ENCODE data around the gene PRL. TPM values are rescaled to one million over a fixed set of nuclear protein-coding genes. Genes with fewer than 3 reads are reported as not detected.
A peak's percentile ranks its signal among the peaks of the same experiment; 100 is the strongest.

Gene PRL
- total RNA-seq (2014; rRNA removed; shearing (Covaris generic)) = not detected in 2 replicates

GRCh38 chr6:22296936-22297335 lies at the start of gene PRL:
PRL (minus strand) TSS chr6:22297036; CDS start chr6:22296982, 54 bp downstream.
- H3K36me3 ChIP-seq = no peaks in the 10 kb centered on the region

GRCh38 chr6:22343864-22344263 lies 47.0 kb upstream of the PRL start:
- no peak for DNase-seq (ENCODE audit: low read depth in 1 of 2, low spot score in 2 of 2)
- Histone ChIP-seq H3K36me3 (no peaks in the 10 kb centered on the region), H3K27me3 (replicated peaks) (no peaks in the 10 kb centered on the region), H3K4me3 (no peak overlapping the region), H3K4me1 (replicated peaks) (no peaks in the 10 kb centered on the region), H3K9me3 (replicated peaks) (no peaks in the 10 kb centered on the region), H3K27ac (no peak overlapping the region)

More at GRCh38 chr6:22296936-22297335, at the start of gene PRL:
- H3K27me3 ChIP-seq (replicated peaks) = no peaks in the 10 kb centered on the region
- H3K9me3 ChIP-seq (replicated peaks) = no peaks in the 10 kb centered on the region
- no peak within 1 kb of the TSS for H3K4me3 ChIP-seq
- peaks cover 8% of the 10 kb centered on the region for H3K4me1 ChIP-seq (replicated peaks)
- no peak for DNase-seq (ENCODE audit: low read depth in 1 of 2, low spot score in 2 of 2)
- H3K27ac ChIP-seq = no peak within 1 kb of the TSS

GRCh38 chr6:22334778-22335177 lies 37.9 kb upstream of the PRL start:
- Histone ChIP-seq H3K27me3 (replicated peaks) (no peaks in the 10 kb centered on the region), H3K4me3 (no peak overlapping the region), H3K36me3 (no peaks in the 10 kb centered on the region), H3K9me3 (replicated peaks) (no peaks in the 10 kb centered on the region), H3K27ac (peak overlapping the region; percentile 58), H3K4me1 (replicated peaks) (peaks cover 31% of the 10 kb centered on the region)
- DNase-seq (ENCODE audit: low read depth in 1 of 2, low spot score in 2 of 2) = no peak

DNA sequence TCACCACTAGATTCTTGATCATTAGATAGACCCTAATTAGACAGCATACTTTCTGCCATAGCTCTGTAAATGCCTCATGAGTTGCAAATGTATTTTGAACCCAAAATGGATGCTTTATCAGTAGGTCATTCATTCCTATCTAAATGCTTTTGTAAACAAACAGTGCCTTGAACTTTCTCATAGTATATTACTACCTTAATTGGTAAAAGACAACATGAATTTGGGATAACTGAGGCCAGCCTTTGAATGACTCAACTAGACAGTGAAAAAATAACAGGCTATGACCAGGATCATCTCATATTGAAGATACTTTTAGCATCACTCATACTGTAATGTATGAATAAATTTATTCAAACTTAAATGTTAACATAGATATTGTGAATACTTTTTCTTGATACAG lies 37.0 kb upstream of the PRL start:
- peak in 1 of 2 experiments; percentile 55 for DNase-seq (ENCODE audit: low read depth in 1 of 2, low spot score in 2 of 2)
- H3K36me3 ChIP-seq = no peaks in the 10 kb centered on the region
- H3K27me3 ChIP-seq (replicated peaks) = no peaks in the 10 kb centered on the region
- H3K27ac ChIP-seq = peak overlapping the region; percentile 58
- no peak overlapping the region for H3K4me3 ChIP-seq
- H3K4me1 ChIP-seq (replicated peaks) = peaks cover 31% of the 10 kb centered on the region
- H3K9me3 ChIP-seq (replicated peaks) = no peaks in the 10 kb centered on the region

DNA sequence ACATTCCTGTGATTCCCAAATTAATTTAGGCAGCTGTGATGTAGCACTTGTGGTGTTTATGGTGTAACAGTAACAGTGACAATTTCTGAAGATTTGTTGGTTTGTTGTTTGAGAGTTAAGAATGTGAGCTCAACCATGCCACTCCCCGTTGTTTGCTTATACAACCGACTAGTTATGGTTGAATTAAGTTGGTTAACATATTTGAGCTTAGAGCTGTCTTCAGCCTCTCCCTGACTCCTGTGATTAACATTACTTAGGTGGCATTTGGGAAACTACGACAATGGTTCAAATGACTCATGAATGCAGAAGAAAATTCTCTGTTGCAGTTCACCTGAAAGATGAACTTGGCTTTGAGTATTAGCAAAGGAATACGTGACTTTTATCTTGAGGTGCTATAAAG lies 35.9 kb upstream of the PRL start:
- H3K36me3 ChIP-seq = no peaks in the 10 kb centered on the region
- H3K4me3 ChIP-seq = no peak overlapping the region
- no peaks in the 10 kb centered on the region for H3K27me3 ChIP-seq (replicated peaks)
- H3K27ac ChIP-seq = peak overlapping the region; percentile 41
- no peaks in the 10 kb centered on the region for H3K9me3 ChIP-seq (replicated peaks)
- peaks cover 42% of the 10 kb centered on the region for H3K4me1 ChIP-seq (replicated peaks)
- peak in 1 of 2 experiments; percentile 48 for DNase-seq (ENCODE audit: low read depth in 1 of 2, low spot score in 2 of 2)

GRCh38 chr6:22332216-22332615 lies 35.4 kb upstream of the PRL start:
- H3K27me3 ChIP-seq (replicated peaks) = no peaks in the 10 kb centered on the region
- no peaks in the 10 kb centered on the region for H3K36me3 ChIP-seq
- H3K9me3 ChIP-seq (replicated peaks) = no peaks in the 10 kb centered on the region
- no peak for DNase-seq (ENCODE audit: low read depth in 1 of 2, low spot score in 2 of 2)
- no peak overlapping the region for H3K4me3 ChIP-seq
- H3K27ac ChIP-seq = peak overlapping the region; percentile 20
- H3K4me1 ChIP-seq (replicated peaks) = peaks cover 47% of the 10 kb centered on the region

- no peaks in the 10 kb centered on the region for H3K9me3 ChIP-seq (replicated peaks)
Measured at GRCh38 chr6:22330941-22331340, 34.1 kb upstream of the PRL start.

DNA sequence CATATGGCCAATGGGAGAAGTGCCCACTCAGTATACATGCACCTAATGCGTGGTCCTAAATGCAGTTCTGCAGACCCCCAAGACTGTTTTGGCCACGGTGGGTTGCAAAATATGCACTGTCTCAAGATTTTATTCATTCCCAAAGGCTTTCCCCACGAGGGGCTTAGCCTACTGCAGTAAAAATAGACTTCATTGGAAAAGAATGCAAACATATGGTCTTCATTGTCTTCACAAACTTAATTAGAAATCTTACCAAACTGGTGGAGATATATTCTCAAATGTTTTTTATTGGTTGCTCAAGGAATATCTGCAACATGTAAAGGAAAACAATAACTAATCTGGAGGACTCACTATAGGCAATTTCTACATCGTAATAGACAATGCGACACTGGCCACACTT lies 31.6 kb upstream of the PRL start:
- H3K4me1 ChIP-seq (replicated peaks) = peaks cover 52% of the 10 kb centered on the region
- no peak overlapping the region for H3K4me3 ChIP-seq
- peak in 1 of 2 experiments; percentile 48 for DNase-seq (ENCODE audit: low read depth in 1 of 2, low spot score in 2 of 2)
- peak overlapping the region; percentile 48 for H3K27ac ChIP-seq
- H3K36me3 ChIP-seq = no peaks in the 10 kb centered on the region
- no peaks in the 10 kb centered on the region for H3K27me3 ChIP-seq (replicated peaks)
- no peaks in the 10 kb centered on the region for H3K9me3 ChIP-seq (replicated peaks)

More at GRCh38 chr6:22330941-22331340, 34.1 kb upstream of the PRL start:
- Histone ChIP-seq H3K27ac (no peak overlapping the region), H3K27me3 (replicated peaks) (no peaks in the 10 kb centered on the region), H3K36me3 (no peaks in the 10 kb centered on the region), H3K4me1 (replicated peaks) (peaks cover 60% of the 10 kb centered on the region), H3K4me3 (no peak overlapping the region)
- no peak for DNase-seq (ENCODE audit: low read depth in 1 of 2, low spot score in 2 of 2)

GRCh38 chr6:22327881-22328280 lies 31.0 kb upstream of the PRL start:
- Histone ChIP-seq H3K27ac (peak overlapping the region; percentile 48), H3K9me3 (replicated peaks) (no peaks in the 10 kb centered on the region), H3K36me3 (no peaks in the 10 kb centered on the region), H3K27me3 (replicated peaks) (no peaks in the 10 kb centered on the region), H3K4me3 (no peak overlapping the region), H3K4me1 (replicated peaks) (peaks cover 46% of the 10 kb centered on the region)
- peak in 1 of 2 experiments; percentile 54 for DNase-seq (ENCODE audit: low read depth in 1 of 2, low spot score in 2 of 2)

- Histone ChIP-seq H3K27me3 (replicated peaks) (no peaks in the 10 kb centered on the region), H3K27ac (peak overlapping the region; percentile 34), H3K4me1 (replicated peaks) (peaks cover 51% of the 10 kb centered on the region), H3K4me3 (no peak overlapping the region), H3K9me3 (replicated peaks) (no peaks in the 10 kb centered on the region), H3K36me3 (no peaks in the 10 kb centered on the region)
- DNase-seq (ENCODE audit: low read depth in 1 of 2, low spot score in 2 of 2) = no peak
Measured at GRCh38 chr6:22326500-22326899, 29.7 kb upstream of the PRL start.

DNA sequence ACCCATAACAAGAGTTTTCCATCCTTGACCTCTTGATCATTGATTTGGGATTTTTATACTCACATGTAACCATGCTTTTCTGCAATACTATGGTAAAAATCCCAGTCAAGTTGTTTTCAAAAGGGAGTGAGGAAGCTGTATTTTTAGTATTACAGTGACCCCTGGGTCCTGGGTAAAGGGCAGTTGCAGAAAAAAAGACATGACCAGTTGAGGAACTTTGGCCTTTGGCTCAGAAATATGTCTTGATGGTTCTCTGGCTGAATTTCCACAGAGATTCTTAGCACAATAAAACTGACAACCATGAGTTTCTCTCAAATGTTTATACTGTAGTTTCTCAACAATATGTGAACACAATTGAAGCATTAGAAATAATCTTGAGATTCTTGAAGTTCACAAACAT lies 28.6 kb upstream of the PRL start:
- DNase-seq (ENCODE audit: low read depth in 1 of 2, low spot score in 2 of 2) = no peak
- no peaks in the 10 kb centered on the region for H3K27me3 ChIP-seq (replicated peaks)
- H3K9me3 ChIP-seq (replicated peaks) = no peaks in the 10 kb centered on the region
- H3K36me3 ChIP-seq = no peaks in the 10 kb centered on the region
- no peak overlapping the region for H3K4me3 ChIP-seq
- peak overlapping the region; percentile 21; the same call in 1 of the 2 replicates for H3K27ac ChIP-seq
- H3K4me1 ChIP-seq (replicated peaks) = peaks cover 59% of the 10 kb centered on the region

DNA sequence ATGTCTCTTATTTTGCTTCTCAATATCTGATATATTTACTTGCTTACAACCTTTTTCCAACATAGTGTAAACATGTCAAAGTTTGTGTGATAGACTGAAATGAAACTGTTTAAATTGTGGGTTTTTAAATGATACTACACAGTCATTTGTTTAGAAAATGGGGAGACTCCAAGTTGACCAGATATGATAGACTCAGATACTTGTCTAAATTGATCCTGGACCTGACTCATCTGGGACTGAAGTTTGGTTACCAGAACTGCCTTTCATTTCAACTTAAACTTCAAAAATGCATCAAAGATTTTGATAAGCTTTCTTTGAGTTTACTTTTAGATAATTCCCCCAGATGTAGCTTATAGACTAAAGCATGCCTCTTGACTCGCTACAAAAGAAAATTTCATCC lies 27.0 kb upstream of the PRL start:
- Histone ChIP-seq H3K4me1 (replicated peaks) (peaks cover 70% of the 10 kb centered on the region), H3K27me3 (replicated peaks) (no peaks in the 10 kb centered on the region), H3K9me3 (replicated peaks) (no peaks in the 10 kb centered on the region), H3K36me3 (no peaks in the 10 kb centered on the region), H3K4me3 (no peak overlapping the region), H3K27ac (no peak overlapping the region)
- no peak for DNase-seq (ENCODE audit: low read depth in 1 of 2, low spot score in 2 of 2)

GRCh38 chr6:22322103-22323030 lies 25.5 kb upstream of the PRL start:
- Histone ChIP-seq H3K27me3 (replicated peaks) (no peaks in the 10 kb centered on the region), H3K4me3 (no peak overlapping the region), H3K36me3 (no peaks in the 10 kb centered on the region), H3K4me1 (replicated peaks) (peaks cover 55% of the 10 kb centered on the region), H3K27ac (peak overlapping the region; percentile 94; the same call in 1 of the 2 replicates), H3K9me3 (replicated peaks) (no peaks in the 10 kb centered on the region)
- DNase-seq (ENCODE audit: low read depth in 1 of 2, low spot score in 2 of 2) = no peak

- Histone ChIP-seq H3K27me3 (replicated peaks) (no peaks in the 10 kb centered on the region), H3K4me3 (no peak overlapping the region), H3K36me3 (no peaks in the 10 kb centered on the region), H3K9me3 (replicated peaks) (no peaks in the 10 kb centered on the region), H3K4me1 (replicated peaks) (peaks cover 39% of the 10 kb centered on the region), H3K27ac (peak overlapping the region; percentile 94)
- peak; percentile 85 to 86 for DNase-seq (ENCODE audit: low read depth in 1 of 2, low spot score in 2 of 2)
Measured at GRCh38 chr6:22320750-22321149, 23.9 kb upstream of the PRL start.

Data from SJSA1 (cell line).